AG10803 (cell line): Measurements from ENCODE around the gene TRMU.

Experiments used
- DNase-seq: peaks from one replicate; pipeline ENCODE4 v3.0.0; 2010; ENCODE audit warnings: low read depth
- H3K4me3 ChIP-seq: 2 replicates; pipeline ENCODE4 v1.5.1; 2011; ENCODE audit warnings: mild to moderate bottlenecking, low read length, control low read depth
- TF ChIP-seq, protein P1 (sequence below): conservative IDR thresholded peaks from 2 replicates; pipeline ENCODE4 v1.5.1; 2011; ENCODE audit warnings: mild to moderate bottlenecking, low read length, control low read depth, inconsistent platforms

The TRMU gene

DNA sequence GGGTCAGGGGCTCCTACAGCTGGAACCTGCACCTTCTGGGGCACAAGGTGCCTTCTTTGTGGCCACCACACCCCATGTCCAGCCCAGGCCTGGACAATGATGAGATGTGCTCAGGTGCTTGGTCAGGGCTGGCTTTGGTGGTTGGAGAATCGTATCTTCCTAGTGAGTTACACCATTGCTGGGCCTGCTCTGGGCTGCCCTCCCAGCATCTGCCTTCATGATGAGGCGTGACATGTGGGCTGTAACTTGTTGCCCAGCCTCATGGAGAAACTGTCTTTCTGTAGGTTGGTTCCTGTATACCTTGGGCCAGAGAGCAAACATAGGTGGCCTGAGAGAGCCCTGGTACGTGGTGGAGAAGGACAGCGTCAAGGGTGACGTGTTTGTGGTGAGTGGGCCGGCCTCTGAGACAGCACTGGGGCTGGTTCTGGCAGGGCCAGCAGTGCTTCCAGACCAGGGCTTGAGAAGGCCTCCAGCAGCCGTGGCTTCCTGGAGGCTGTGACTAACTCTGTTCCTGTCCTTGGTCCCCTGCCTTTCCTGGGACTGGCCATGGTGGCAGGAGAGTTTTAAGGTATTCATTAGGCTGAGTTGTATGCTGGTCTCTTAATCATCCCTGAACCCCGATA is 18.1 kb downstream of the TRMU start:
- no peak for DNase-seq
- TF ChIP-seq, protein P1, sequence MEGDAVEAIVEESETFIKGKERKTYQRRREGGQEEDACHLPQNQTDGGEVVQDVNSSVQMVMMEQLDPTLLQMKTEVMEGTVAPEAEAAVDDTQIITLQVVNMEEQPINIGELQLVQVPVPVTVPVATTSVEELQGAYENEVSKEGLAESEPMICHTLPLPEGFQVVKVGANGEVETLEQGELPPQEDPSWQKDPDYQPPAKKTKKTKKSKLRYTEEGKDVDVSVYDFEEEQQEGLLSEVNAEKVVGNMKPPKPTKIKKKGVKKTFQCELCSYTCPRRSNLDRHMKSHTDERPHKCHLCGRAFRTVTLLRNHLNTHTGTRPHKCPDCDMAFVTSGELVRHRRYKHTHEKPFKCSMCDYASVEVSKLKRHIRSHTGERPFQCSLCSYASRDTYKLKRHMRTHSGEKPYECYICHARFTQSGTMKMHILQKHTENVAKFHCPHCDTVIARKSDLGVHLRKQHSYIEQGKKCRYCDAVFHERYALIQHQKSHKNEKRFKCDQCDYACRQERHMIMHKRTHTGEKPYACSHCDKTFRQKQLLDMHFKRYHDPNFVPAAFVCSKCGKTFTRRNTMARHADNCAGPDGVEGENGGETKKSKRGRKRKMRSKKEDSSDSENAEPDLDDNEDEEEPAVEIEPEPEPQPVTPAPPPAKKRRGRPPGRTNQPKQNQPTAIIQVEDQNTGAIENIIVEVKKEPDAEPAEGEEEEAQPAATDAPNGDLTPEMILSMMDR = no peak
- no peak overlapping the region for H3K4me3 ChIP-seq

DNA sequence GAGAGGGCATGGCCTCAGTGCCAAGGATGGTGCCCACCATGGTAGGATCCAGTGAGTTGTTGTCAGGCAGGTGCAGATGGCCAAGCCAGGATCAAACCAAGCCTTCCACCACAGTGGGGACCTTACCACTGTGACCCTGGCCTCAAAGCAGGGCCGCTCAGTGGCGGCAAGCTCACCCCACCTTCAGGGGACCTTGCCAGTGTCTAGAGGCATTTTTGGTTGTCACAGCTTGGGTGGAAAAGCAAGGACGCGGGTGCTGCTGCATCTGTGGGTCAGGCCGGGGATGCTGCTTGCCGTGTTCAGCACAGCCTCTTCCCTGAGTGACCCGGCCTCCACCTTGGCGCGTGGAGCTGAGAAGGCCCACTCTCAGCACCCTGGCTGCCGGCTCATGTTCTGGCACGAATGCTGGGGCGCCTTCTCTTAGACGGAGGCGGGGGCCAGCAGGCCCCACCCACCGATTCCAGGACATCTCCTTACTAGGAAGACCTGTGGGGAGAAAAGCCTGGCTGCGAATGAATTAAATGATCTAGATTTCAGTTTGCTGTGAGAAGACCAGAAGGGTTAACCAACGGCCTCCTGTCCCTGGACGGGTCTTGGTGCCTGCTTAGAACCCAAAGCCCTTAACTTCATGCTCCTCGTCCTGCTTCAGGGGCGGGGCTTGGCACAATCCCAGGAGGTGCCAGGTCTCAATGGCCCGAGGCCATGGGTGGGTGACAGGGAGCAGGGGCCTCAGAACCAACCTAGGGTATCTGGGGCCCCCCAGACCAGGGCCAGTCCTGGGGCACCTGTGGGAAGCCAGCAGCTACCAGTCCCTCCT is 18.9 kb downstream of the TRMU start:
- TF ChIP-seq, protein P1 = no peak
- no peak overlapping the region for H3K4me3 ChIP-seq
- no peak for DNase-seq

- DNase-seq = no peak
- TF ChIP-seq, protein P1 = no peak
- H3K4me3 ChIP-seq = no peak overlapping the region
Observed at GRCh38 chr22:46354993-46355305, 19.4 kb downstream of the TRMU start.

- H3K4me3 ChIP-seq = no peak overlapping the region
- TF ChIP-seq, protein P1 = peak; percentile 78
- DNase-seq = peak; percentile 54
Observed at GRCh38 chr22:46355369-46355995, 20.0 kb downstream of the TRMU start.

DNA sequence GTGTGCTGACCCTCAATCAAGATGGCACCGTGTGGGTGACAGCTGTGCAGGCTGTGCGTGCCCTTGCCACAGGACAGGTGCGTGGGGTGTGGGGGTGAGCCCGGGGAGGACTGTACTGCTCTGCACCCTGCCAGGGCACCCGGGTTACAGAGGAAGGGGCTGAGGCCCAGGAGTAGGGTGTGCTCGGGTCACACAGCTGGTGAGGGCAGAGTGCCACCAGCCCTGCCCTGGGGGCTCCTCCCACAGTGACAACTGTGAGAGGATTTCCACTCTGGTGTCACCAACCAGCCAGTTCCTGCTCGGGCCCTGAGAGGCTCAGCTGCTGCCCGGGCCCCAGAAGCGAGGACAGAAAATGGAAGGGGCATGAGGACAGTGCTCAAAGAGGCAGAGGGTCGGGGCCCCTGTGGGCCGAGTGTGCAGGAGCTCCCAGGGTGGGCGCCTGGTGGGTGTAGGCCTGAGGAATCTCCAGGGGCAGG is 20.5 kb downstream of the TRMU start:
- no peak for DNase-seq
- no peak overlapping the region for H3K4me3 ChIP-seq
- TF ChIP-seq, protein P1 = no peak

GRCh38 chr22:46356496-46357480 is 21.3 kb downstream of the TRMU start:
- no peak for DNase-seq
- TF ChIP-seq, protein P1 = no peak
- H3K4me3 ChIP-seq = no peak overlapping the region
